Amygdala (tissue), 56 donors: Measurements from ENCODE around the gene PTPRK.

Experiments
- DNase-seq, 56 donors: peaks; one replicate each; lab custom pipeline; 2025; lab: John Stamatoyannopoulos, UW

Gene PTPRK

GRCh38 chr6:128259730-128260685 lies 260.4 kb downstream of the PTPRK start:
- no peak for DNase-seq

DNA sequence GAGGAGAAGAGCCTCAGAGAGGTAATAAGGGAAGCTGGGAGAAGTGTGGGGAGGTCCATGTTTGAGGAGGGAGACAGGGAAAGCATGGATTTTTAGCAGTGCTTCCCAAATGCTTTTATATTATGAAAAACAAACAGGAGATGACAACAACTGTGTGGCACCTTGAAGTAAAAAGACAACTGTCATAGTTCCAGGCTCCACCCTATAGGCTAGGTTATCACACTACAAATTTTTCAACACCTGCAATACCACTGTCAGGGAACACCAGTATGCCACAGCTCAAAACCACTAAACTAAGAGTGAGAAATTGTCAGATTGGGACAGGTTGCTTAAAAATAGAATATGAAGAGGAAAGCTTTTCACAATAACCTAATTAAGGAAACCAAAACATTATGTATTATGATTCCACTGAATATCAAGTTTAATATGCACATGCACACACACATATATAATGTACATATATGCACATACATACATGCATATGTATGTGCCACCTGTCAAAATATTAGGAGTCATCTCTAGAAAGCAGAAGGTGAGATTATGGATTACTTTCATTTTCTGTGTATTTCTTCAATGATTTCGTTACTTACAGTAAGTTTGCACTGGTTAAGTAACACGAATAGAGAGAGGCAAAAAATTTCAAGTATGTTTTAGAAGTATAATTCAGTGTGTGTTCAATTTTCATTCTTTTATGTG lies 261.2 kb downstream of the PTPRK start:
- no peak for DNase-seq

- no peak for DNase-seq
Measured at GRCh38 chr6:128256095-128256494, 264.3 kb downstream of the PTPRK start.

DNA sequence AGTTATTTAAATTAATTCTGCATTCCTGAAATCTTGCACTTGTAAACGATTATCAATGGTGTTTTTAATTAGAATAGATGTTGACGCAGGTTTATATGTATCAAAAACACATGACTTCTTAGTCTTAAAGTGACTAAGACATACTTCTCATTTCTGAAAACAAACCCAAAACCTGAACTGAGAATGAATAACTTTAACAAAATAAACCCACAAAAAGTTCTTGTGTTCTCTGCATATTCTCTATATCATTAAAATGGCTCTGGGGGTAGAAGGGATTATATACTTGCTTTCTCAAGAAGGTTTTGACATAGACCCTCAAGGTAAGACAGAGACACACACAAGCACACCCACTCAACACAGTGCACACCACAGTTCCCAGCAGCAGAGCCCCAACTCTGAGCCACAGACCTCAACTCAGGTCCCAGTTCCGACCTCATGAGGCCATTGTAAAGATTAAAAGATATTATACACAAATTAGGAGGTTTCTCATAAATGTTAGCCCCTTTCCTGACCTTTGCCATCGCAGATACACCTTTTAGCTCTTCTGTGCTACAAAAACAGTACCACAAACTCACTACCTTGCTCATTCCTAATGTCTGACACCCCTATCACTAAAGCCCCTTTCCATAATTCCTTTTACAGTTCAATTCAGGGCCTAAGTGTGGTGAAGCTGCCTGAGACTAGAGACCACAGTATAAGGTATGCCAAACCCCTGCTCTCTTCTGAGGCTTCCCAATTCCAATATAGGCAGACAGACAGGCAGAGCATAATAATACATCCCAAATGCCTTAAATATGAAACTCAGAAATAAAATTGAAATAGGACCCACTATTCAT lies 267.8 kb downstream of the PTPRK start:
- DNase-seq = no peak

DNA sequence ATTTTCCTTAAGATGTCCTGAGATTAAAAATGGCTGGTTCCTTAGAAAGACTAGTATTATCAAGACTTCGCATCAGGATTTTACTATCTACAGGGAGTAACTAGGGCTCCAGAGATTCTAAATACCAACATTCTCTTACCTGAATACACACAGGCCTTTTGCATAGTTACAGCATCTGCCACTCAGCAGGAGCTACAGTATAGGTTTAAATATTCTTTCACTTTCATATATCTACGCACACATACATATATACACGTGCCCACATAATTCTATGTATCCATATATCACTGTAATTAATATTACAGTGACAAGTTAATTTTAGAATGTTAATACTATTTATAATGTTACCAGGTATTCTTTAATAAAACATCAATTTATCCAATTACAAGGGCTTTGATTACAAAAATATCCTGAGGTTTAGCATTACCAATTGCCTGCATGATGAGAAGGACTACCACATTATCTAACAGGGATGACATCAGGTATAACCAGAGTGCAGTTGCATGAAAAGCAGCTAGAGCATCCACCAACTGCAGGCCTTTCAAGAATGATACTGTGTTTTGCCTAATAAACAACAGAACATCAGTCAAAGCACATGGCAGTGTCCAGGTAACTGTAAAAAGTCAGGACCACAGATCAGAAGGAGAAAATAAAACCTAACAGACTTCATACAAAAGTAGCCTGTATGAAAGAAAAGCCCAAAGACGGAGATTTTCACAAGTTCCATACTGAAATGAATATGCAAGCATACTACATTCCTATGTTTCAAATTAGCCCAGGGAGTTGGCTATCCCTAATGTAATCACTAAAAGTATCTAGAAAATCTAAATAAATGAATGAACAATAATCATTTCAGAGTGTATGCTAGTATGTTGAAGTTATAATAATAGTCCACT lies 268.7 kb downstream of the PTPRK start:
- no peak for DNase-seq

DNA sequence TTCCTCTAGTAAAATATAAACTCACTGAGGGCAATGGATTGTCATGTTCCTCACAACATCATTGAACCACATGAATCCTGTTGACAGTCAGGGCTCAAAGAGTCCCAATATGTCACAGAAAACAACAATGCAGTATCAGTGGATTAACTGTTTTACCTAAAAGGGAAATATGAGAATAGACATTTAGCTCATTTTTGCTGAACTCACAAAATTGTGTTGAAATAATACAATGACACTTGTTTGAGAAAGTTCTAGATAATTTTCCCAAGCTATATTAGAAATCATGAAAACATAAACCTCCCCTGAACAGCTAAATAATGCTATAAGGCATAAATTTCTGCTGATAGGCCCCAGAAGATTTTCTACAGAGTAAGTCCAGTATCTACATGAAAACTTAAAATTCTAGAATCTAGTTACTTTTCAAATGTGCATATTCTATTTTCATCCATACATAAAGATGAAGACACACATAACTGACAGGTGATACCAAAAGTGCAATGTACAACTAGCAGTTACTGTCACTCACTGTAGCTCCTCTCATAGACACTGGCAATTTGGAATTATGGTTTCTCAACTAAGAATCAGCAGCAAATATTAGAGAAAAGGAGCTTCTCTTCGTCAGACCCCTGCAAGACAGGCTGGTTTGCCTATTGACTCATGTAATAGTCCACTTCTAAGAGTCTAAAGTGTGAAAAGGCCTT lies 269.9 kb downstream of the PTPRK start:
- DNase-seq = no peak

DNA sequence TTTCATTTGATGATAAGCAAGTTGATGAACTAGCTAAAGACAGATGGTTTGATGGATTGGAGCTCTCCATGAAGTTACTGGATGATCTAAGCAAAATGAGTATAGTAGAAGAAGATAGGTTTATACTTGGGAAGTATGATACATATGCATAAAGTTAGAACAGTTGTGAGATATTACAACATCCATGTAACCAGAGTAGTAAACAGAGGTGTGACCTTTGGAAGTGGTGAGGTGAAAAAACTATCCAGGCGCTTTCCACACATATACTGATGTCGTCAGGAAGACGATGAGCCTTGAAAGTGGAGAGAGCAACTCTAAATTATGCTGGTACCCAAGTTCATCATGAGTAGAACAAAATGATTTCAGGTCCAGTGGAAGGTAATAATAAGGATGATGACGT lies 271.0 kb downstream of the PTPRK start:
- DNase-seq = no peak

- DNase-seq = no peak
Measured at GRCh38 chr6:128246472-128247260, 273.7 kb downstream of the PTPRK start.

DNA sequence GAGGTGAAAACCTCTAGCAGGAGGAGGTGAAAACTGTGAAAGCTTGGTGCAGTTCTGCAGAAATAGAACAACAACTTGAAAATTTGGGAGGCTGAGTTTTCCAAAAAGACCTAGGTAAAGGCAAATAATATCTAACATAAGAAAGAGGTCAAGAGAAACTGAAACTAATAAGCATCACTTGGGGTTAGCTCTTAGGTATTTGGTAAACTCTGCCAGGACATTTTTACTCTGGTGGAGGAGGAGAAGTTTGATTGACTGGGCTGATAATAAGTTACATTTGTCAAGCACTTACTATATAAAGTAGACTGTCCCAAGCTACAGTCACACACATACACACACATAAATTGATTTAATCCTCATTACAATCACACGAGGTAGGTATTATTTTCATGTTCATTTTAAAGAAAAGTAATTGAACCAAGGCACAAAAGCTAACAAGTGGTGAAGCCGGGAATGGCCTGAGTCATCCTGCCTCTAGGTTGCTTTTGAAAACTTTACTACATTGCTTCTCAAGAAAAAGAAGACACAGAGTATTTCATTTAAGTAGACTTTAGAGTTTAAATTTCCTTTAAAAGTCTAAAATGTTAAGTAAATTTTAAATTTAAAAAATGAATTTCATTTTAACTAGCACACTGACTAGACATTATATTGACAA lies 275.5 kb downstream of the PTPRK start:
- DNase-seq = no peak

DNA sequence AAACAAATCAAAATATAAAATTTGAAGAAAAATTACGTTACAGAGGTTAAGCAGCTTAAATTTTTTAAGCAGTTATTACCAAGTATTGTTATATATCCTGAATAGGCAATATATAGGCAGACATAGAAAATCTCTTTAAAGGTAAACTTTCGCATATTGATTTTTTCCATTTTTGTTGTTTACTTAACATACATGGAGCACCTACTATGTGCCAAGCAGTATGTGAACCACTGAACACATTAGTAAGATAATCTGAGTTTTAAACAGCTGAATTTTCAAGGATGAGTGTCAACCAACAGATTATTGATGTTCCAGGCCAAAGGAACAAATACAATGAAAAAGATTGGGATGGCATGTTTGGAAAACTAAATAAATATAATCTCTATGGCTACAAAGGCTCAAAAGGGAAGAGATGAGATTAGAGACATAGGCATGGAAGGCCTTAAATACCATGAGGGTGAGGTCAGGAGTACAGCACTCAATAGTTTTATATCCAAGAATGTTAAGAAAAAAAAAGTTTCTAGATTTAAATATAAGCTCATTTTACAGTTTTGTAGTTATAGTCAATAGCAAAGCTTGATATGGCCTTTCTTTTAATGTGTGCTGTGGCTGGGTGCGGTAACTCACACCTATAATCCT lies 277.5 kb downstream of the PTPRK start:
- no peak for DNase-seq

DNA sequence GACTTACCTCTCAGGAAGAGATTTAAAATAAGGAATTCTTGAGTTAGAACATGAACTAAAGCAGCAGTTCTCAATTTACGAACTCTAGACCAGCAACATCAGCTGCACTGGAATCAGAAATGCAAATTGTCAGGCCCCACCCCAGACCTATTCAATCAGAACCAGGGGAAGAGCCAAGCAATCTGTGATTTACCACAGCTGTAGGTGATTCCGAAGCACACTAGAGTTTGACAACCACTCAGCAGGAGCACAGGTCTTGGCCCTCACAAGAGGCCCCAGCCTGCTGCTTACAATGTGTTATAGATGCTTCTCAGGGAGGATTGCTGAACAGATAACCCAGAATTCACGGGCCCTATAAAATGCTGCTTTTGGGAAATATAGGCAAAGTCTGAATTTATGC lies 279.2 kb downstream of the PTPRK start:
- no peak for DNase-seq

GRCh38 chr6:128240024-128240428 lies 280.4 kb downstream of the PTPRK start:
- DNase-seq = no peak

DNA sequence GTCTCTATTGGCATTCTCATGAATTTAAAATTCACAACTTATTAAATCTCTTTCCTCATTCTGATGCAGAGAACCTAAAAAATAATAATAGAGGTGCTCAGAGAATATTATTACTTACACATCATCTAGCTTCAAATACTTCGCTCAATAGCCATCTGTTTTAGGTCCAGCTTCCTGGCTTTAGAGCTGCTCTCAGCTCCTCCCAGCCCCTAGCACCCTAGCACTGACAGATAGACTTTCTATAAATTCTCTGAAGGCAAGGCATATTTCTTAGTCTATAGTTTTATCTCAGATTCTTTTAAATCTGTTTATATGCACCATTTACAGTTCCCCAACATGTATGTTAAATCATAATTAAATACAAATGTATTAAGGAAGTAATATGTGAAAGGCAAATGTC lies 281.3 kb downstream of the PTPRK start:
- no peak for DNase-seq

DNA sequence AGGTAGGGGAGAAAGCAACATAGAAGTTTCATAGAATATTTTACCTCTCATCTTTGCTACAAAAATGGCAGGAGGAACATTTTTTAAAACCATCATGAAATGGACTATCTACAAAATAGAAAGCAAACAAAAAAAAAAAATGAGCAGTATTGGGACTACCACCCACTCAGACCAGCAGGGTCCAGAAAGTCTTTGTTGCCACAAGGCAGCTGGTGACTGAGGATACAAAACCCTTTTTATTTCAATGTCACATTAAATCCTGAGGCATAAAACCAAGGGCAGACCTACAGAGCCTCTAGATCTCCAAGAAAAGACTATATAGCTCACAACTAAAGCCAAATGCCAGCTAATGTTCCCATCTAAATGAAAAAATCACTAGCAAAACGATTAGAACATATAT lies 282.2 kb downstream of the PTPRK start:
- DNase-seq = peak in 5 of 56 donors; percentile 3 to 22 (median 4)

DNA sequence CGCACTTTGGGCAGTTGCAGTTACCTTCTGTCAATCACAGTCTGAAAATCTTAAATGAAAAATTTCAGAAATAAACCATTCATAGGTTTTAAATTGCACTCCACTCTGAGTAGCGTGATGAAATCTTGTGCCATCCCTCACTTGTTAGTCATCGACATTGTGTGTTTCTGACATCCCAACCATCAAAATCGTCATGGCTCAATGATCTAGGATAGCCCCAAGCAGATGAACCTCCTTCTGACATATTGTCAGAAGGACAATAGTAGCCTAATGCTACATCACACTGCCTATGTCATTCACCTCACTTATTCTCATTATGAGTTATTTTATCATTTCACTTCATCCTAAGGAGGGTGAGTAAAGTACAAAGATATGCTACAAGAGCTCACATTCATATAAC lies 284.8 kb downstream of the PTPRK start:
- DNase-seq = no peak

DNA sequence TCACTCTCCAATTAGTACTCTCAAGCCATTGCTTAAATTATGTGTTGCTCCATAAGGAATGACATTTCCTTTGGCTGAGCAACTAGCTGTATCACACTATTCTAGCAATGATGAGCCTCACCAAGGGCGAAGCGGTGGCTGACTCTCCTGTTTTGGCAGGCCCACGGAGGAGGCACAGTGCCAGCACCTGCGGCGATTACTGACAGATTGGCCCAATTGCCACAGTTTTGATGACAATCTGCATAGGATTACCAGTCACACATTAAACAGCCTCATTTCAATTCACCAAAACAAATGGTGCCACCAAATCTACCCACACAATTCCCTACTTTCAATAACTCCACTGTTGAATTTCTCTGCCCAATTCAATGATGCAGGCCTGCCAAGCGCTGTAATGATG lies 286.9 kb downstream of the PTPRK start:
- peak in 8 of 56 donors; percentile 0 to 23 (median 5) for DNase-seq

DNA sequence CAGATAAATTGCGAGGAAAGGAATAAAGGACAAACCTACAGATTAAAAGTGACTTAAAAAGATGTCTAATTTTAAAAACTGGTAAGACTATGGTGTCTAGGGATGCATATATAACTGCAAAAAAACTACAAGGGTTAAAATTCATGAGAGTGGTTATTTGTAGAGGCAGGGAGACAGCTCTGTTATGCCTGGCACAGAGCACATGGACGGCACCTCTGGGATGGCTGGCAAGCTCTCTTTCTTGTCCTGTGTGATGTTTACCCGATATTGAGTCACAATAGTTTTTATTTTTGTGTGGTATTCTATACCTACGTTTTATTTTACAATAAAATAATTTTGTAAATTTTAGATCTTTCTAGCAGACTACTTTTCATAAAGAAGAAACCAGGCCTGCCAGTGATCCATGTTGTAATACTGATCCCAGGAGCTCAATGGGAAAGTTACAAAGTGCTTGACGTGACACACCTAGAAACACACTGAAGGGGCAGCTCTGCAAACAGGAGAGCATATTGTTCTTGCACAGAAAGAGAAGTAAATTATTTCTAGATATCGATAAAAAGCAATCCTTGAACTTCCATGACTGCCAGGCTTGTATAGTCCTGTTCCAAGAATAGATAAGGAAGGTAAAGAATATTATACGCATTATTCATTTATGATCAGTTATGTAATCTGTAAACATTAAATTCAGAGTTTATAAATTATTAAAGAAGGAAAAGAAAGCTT lies 290.0 kb downstream of the PTPRK start:
- DNase-seq = no peak
